Inferior parietal cortex (tissue), 1 donor: Measurements from ENCODE around the gene DEFB113.
"Not testable (repeated sequence)": the region's sequence is repeated elsewhere in the genome, so short reads cannot be mapped to it uniquely, and the experiment has no call there.

Experiments
- DNase-seq: peaks from one replicate; pipeline ENCODE4 v3.0.0-alpha.2; 2016; ENCODE audit errors: extremely low spot score

The DEFB113 gene

GRCh38 chr6:49969605-49970004 is at the start of gene DEFB113:
DEFB113 (minus strand) TSS chr6:49969625; CDS start chr6:49969625, 0 bp downstream.
- DNase-seq = no peak

- no peak for DNase-seq
These were observed 38.4 kb upstream of the DEFB113 start for GRCh38 chr6:50007819-50008218.

GRCh38 chr6:50003139-50003538 is 33.7 kb upstream of the DEFB113 start:
- no peak for DNase-seq

- no peak for DNase-seq
These were observed 25.9 kb upstream of the DEFB113 start for GRCh38 chr6:49995278-49995677.

GRCh38 chr6:49988900-49989299 is 19.5 kb upstream of the DEFB113 start:
- no peak for DNase-seq

- DNase-seq = no peak
These were observed 18.3 kb upstream of the DEFB113 start for GRCh38 chr6:49987749-49988148.

GRCh38 chr6:49986551-49986950 is 17.1 kb upstream of the DEFB113 start:
- no peak for DNase-seq

GRCh38 chr6:49982046-49982445 is 12.6 kb upstream of the DEFB113 start:
- DNase-seq = no peak

GRCh38 chr6:49980898-49981297 is 11.5 kb upstream of the DEFB113 start:
- DNase-seq = peak; percentile 22

- DNase-seq = no peak
These were observed 10.2 kb upstream of the DEFB113 start for GRCh38 chr6:49979584-49979983.

GRCh38 chr6:49978332-49979226 is 9.2 kb upstream of the DEFB113 start:
- DNase-seq = no peak

- no peak for DNase-seq
These were observed 2.6 kb downstream of the DEFB113 start for GRCh38 chr6:49966823-49967222.

- DNase-seq = no peak
These were observed 3.1 kb downstream of the DEFB113 start for GRCh38 chr6:49966334-49966733.

GRCh38 chr6:49964064-49964463 is 5.4 kb downstream of the DEFB113 start, which contains the start of gene DEFB114:
DEFB114 (minus strand) TSS chr6:49964164; CDS start chr6:49964105, 59 bp downstream.
- DNase-seq = no peak

- no peak for DNase-seq
These were observed 11.2 kb downstream of the DEFB113 start for GRCh38 chr6:49958180-49958579.

- no peak for DNase-seq
These were observed 13.6 kb downstream of the DEFB113 start for GRCh38 chr6:49955847-49956246.

- no peak for DNase-seq
These were observed 17.5 kb downstream of the DEFB113 start for GRCh38 chr6:49951926-49952325.

GRCh38 chr6:49950415-49950751 is 19.0 kb downstream of the DEFB113 start:
- no peak for DNase-seq

GRCh38 chr6:49949062-49949461 is 20.4 kb downstream of the DEFB113 start:
- DNase-seq = no peak

- DNase-seq = no peak
These were observed 22.6 kb downstream of the DEFB113 start for GRCh38 chr6:49946835-49947234.

GRCh38 chr6:49944068-49944467 is 25.4 kb downstream of the DEFB113 start:
- not testable (repeated sequence) for DNase-seq

GRCh38 chr6:49939993-49940498 is 29.4 kb downstream of the DEFB113 start:
- DNase-seq = peak; percentile 29

GRCh38 chr6:49937811-49938210 is 31.6 kb downstream of the DEFB113 start:
- DNase-seq = no peak
